Heart left ventricle (tissue), 13 donors: ENCODE results near the gene TBC1D1.

Experiments
- CTCF ChIP-seq, 12 donors: fragments of 200-600 bp; sonication (generic) in 4 of 12; IDR thresholded peaks; one replicate each; pipeline versions ENCODE4 v1.5.0 to v1.8.0; 2018 to 2022; ENCODE audit warnings: antibody characterized with exemption in 12 of 12, mild to moderate bottlenecking in 5 of 12
- POLR2A ChIP-seq, 2 donors: fragments of 450-650 bp; IDR thresholded peaks; one replicate each; pipeline ENCODE4 v1.6.1; 2017; ENCODE audit warnings: antibody characterized with exemption in 2 of 2, mild to moderate bottlenecking in 2 of 2, moderate library complexity in 2 of 2
- donor health status: ischemic (EF 13 %, LVEDD 7.1; RV severe dilation, severe dysfunction).
- donor health status: DM: no; HTN: yes; CAD: no.
- donor health status: DM: no; HTN: no; CAD: no.
- donor health status: ischemic (EF 25% LVEDD 6.9; RV normal size, moderate dysfunction).
- donor health status: ischemic (EF 25% LVEDD 5.7; RV mildly dilated, moderate dysfunction).
- donor health status: ischemic (EF 35%, LVEDD 5.7; RV mildly dilated, moderate dysfunction).
- donor health status: nonischemic (EF 11% LVEDD 7.7; RV severe dilation, severe dysfunction).
- donor health status: DM: yes; HTN: yes; CAD: no.
- donor health status: PGD.
- donor health status: ischemic (EF 29% LVEDD 5.4; RV normal size, mild dysfunction).
- donor health status: nonischemic (EF 23%, LVEDD 6.1; RV moderate dilation, normal function).

GRCh38 chr4:38004062-38004461, 113.2 kb downstream of the TBC1D1 start:
- no peak for TF ChIP-seq CTCF (IDR thresholded peaks at IDR 0.05)
- no peak for TF ChIP-seq POLR2A (IDR thresholded peaks at IDR 0.05)
